HuH-7.5 (cell line): ENCODE measurements around the gene ERP44.
"Not testable (repeated sequence)": the region's sequence is repeated elsewhere in the genome, so short reads cannot be mapped to it uniquely, and the experiment has no call there.

Source experiments
- DNase-seq: peaks from one replicate; pipeline ENCODE4 v3.0.0; 2011; ENCODE audit warnings: low spot score

Gene ERP44

GRCh38 chr9:100098887-100099721 is at the start of gene ERP44, which contains the start of gene INVS:
ERP44 (minus strand) TSS chr9:100099000; CDS start chr9:100098840, 160 bp downstream.
INVS (plus strand) TSS chr9:100099243; CDS start chr9:100104522, 5,279 bp downstream.
- peak; percentile 74 for DNase-seq

- not testable (repeated sequence) for DNase-seq
Observed at GRCh38 chr9:100145976-100146375, 47.2 kb upstream of the ERP44 start.

DNA sequence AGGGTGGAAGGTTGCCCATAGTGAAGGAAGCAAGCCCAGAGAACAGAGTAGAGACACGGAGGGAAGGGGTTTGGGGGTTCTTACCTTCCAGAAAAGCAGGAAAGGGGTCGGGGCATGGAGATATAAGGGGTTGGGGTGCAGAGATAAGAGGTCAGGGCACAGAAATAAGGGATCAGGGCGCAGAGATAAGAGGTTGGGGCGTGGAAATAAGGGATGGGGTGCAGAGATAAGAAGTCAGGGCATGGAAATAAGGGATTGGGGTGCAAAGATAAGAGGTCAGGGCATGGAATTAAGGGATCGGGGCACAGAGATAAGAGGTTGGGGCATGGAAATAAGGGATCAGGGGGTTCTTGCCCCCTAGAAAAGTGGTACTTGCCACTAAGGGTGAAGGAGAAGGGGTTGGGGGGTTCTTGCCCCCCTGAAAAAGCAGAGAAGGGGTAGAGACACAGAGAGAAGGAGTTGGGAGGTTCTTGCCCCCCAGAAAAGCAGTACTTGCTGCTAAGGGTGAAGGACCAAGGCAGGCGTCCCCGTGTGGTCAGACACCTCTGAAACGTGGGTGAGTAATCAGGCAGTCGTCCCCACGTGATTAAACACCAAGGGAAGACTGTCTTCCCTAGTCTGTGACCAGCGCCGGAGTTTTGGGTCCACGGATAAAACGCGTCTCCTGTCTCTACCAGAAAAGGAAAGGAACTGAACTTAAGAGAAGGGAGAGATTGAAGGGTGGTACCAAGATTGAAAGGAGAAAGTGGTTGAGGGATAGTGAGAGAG is 46.6 kb upstream of the ERP44 start:
- not testable (repeated sequence) for DNase-seq

GRCh38 chr9:100141862-100142261 is 43.1 kb upstream of the ERP44 start:
- not testable (repeated sequence) for DNase-seq

- DNase-seq = not testable (repeated sequence)
Observed at GRCh38 chr9:100140303-100140702, 41.5 kb upstream of the ERP44 start.

- DNase-seq = not testable (repeated sequence)
Observed at GRCh38 chr9:100136799-100137198, 38.0 kb upstream of the ERP44 start.

GRCh38 chr9:100134731-100135130 is 35.9 kb upstream of the ERP44 start:
- DNase-seq = no peak

DNA sequence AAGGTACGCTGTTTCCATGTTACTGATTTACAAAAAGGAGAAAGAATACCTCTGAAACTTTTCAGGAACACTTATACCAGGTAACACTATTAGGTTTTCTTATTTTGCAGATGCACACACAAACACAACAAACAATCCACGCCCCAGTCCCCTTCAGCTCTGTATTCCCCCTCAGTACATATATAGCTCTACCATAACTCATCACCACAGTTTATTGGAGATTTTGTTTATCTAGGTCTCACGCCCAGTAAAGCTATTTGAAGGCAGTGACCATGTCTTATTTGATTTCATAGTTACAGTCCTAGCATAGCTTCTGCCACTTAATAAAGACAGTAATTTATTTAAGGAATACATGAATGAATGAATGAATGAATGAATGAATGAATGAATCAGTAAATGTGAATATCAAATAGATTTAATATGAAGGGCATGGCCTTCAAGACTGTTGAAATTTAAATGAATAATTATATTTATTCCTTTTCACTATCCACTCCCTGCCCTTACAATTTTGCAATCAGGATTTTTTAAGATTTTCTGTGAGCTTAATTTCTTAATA is 33.2 kb upstream of the ERP44 start:
- DNase-seq = no peak

- no peak for DNase-seq
Observed at GRCh38 chr9:100131216-100131615, 32.4 kb upstream of the ERP44 start.

DNA sequence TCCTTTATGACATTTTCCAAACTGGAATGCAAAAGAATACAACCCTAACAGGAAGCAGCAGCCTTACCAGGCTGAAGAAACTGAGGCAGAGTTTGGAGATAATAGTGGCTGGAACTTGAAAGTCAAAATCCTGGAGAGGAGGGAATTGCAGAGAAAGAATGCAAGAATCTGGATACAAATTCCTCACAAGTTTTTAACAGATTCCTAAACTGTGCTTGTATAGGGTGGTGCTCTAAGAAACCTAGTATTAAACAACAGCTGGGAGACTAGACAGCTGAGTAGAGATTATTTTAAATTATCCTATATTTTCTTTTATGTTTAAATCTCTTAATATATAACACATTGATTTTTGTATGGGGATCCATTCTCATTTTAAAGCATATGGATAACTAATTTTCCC is 31.0 kb upstream of the ERP44 start:
- no peak for DNase-seq

- no peak for DNase-seq
Observed at GRCh38 chr9:100126423-100126822, 27.6 kb upstream of the ERP44 start.

DNA sequence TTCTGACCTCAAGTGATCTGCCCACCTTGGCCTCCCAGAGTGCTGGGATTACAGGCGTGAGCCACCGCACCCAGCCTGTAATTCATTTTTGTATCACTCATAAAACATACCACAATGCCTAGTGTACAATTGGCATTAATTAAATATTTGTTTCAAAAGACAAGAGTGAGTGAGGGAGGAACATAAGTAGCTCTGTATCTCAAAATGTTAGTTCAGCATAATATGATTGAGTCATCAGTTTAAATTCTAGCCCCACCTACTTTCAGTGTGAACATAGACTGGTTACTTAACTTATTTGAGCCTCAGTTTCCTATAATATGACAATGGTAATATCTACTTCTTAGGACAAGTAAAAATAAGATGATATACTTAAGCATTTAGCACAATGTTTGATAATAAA is 27.1 kb upstream of the ERP44 start:
- DNase-seq = no peak

GRCh38 chr9:100125236-100125635 is 26.4 kb upstream of the ERP44 start:
- DNase-seq = no peak

- DNase-seq = no peak
Observed at GRCh38 chr9:100120286-100120685, 21.5 kb upstream of the ERP44 start.

DNA sequence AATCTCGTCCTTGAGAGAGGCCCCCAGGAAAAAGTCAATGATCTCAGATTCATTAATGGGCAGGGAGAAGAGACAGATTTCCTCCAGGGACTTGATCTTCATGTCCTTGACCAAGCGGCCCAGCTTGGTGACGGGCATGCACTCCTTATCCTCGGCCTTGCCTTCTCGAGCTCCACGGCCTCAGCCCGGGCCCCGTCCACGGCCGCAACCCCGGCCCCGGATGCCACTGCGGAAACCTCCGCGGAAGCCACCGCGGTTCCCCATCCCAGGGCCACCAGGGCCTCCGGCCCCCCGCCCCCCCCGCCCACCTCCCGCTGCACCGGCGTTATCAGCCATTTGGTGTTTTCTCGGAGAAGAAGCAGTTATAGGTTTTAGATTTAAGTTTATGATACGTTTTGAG is 18.5 kb upstream of the ERP44 start:
- no peak for DNase-seq

- DNase-seq = no peak
Observed at GRCh38 chr9:100112677-100113336, 14.0 kb upstream of the ERP44 start.

- no peak for DNase-seq
Observed at GRCh38 chr9:100111235-100111634, 12.4 kb upstream of the ERP44 start.

GRCh38 chr9:100108559-100108958 is 9.8 kb upstream of the ERP44 start:
- DNase-seq = no peak

- no peak for DNase-seq
Observed at GRCh38 chr9:100106616-100107015, 7.8 kb upstream of the ERP44 start.

DNA sequence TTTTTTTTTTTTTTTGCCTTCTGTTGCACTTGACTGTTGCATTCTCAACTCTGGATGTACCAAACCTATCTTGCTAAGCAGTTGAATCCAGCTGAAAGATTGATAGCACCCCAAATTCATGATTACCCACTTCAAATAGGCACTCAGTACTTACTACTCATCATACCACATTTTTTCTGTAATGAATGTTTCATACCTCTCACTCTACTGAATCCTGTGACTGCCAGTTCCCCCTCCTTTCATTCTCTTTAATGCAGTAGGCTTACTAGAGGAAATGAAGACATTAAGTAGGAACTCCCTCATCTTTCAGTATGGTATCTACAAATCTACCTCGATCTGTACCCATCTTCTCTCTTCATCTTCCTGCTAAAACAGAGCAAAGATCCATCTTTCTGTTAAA is 7.1 kb upstream of the ERP44 start:
- DNase-seq = no peak

DNA sequence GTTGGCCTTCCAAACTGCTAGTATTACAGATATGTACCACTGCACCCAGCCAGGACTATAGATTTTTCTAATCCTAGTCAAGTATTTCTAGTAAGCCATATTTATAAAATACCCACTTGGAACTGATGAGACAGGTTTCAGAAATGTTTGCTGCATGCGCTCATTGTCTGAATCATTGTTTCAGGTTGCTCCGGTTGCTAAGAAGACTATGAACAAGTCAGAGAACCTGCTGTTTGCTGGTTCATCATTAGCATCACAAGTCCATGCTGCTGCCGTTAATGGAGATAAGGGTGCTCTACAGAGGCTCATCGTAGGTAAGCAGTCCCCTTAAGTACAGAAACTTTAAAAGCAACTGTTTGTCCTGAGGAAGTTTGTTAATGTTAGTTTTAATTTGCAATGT is 5.5 kb upstream of the ERP44 start:
- no peak for DNase-seq

DNA sequence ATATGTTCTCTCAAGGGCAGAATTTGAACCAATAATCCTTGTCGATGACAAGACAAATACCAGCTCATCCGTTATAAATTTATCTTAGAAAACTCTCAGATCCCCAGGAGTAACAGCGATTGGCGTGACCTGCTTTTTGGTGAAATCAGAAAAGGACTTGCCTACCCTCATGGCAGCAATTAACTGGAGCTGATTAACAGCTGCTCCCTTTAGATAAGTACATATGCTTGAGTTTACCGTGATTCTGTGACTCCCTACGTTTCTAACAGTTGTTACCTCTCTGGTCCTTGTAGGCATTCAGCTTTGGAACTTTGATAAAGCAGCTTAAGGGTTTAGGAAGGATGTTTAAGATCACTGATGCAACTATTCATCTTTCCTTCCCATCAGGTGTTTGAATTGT is 2.8 kb upstream of the ERP44 start:
- no peak for DNase-seq
